AG04449 (cell line): ENCODE results near the gene OXSR1.
"Not testable (repeated sequence)": the region's sequence is repeated elsewhere in the genome, so short reads cannot be mapped to it uniquely, and the experiment has no call there.

Source experiments
- CTCF ChIA-PET: fragments of 350-600 bp; formaldehyde crosslinking; extraction: SDS; loops from one replicate; lab custom pipeline; 2021; ENCODE audit warnings: antibody characterized with exemption; lab: Yijun Ruan, JAX
- POLR2A ChIA-PET: fragments of 400-600, 350-600 bp; formaldehyde crosslinking; extraction: SDS; loops from one replicate; lab custom pipeline; 2020; ENCODE audit warnings: antibody characterized with exemption, inconsistent platforms; lab: Yijun Ruan, JAX
- DNase-seq: peaks from one replicate; pipeline ENCODE4 v3.0.0-alpha.2; 2010; ENCODE audit warnings: low read depth, low spot score
- H3K4me3 ChIP-seq: 2 replicates; pipeline ENCODE4 v1.5.1; 2011; ENCODE audit warnings: low read depth, mild to moderate bottlenecking, control low read depth, low read length
- CTCF ChIP-seq: IDR thresholded peaks from one replicate; pipeline ENCODE4 v1.5.1; 2011; ENCODE audit warnings: mild to moderate bottlenecking, moderate library complexity, low read length, control low read depth, inconsistent platforms; ENCODE audit not compliant: insufficient read depth; ENCODE audit errors: missing control alignments

Gene OXSR1

GRCh38 chr3:38229036-38229435 is 63.7 kb downstream of the OXSR1 start:
- ChIA-PET POLR2A (no interaction called here), CTCF (interaction anchor here (1.5 kb wide), 2 partner anchors 11 to 118 kb away, joined by 5 to 6 read pairs; partner anchors contain the start of gene XYLB)
- no peak overlapping the region for H3K4me3 ChIP-seq
- TF ChIP-seq CTCF = no peak
- DNase-seq = no peak

GRCh38 chr3:38232701-38233100 is 67.4 kb downstream of the OXSR1 start:
- ChIA-PET POLR2A (no interaction called here), CTCF (interaction anchor here (1.4 kb wide), 1 partner anchor 15 kb away, joined by 4 read pairs; no protein-coding TSS in a partner anchor)
- TF ChIP-seq CTCF = no peak

GRCh38 chr3:38235466-38235865 is 70.1 kb downstream of the OXSR1 start:
- no peak for DNase-seq
- no peak for TF ChIP-seq CTCF
- ChIA-PET CTCF (no interaction called here), POLR2A (interaction anchor here (1.3 kb wide), 1 partner anchor 98 kb away, joined by 5 read pairs; the partner anchor contains the start of gene ACAA1)
- H3K4me3 ChIP-seq = no peak overlapping the region

More at GRCh38 chr3:38232701-38233100, 67.4 kb downstream of the OXSR1 start:
- H3K4me3 ChIP-seq = no peak overlapping the region
- DNase-seq = no peak

- no peak overlapping the region for H3K4me3 ChIP-seq
- ChIA-PET CTCF (interaction anchor here (0.6 to 0.9 kb wide), 2 partner anchors 16 to 108 kb away, joined by 3 read pairs; no protein-coding TSS in a partner anchor), POLR2A (no interaction called here)
- no peak for TF ChIP-seq CTCF
- no peak for DNase-seq
These were observed 73.2 kb downstream of the OXSR1 start for GRCh38 chr3:38238416-38239008.

GRCh38 chr3:38242812-38243211 is 77.5 kb downstream of the OXSR1 start:
- POLR2A ChIA-PET, DNase-seq, CTCF ChIA-PET, H3K4me3 ChIP-seq: not testable (repeated sequence)

- DNase-seq = no peak
- H3K4me3 ChIP-seq = no peak overlapping the region
- ChIA-PET CTCF (interaction anchor here (1.6 to 2.3 kb wide), 3 partner anchors 90 to 132 kb away, joined by 4 to 8 read pairs (median 5); partner anchors contain the start of gene ACAA1), POLR2A (no interaction called here)
- TF ChIP-seq CTCF = no peak
These were observed 80.6 kb downstream of the OXSR1 start for GRCh38 chr3:38245930-38246329.
